Fibroblast of skin of left biceps (primary cell): ENCODE measurements around the gene LIPJ.

Source experiments
- DNase-seq, 2 experiments: peaks; one replicate each; pipeline ENCODE4 v3.0.0-alpha.2; 2013; ENCODE audit warnings: low read depth in 2 of 2

Gene LIPJ

GRCh38 chr10:88598055-88598454 lies 11.5 kb downstream of the LIPJ start:
- no peak for DNase-seq

- no peak for DNase-seq
These were observed 21.6 kb downstream of the LIPJ start for GRCh38 chr10:88608052-88608732.

GRCh38 chr10:88608780-88609179 lies 22.2 kb downstream of the LIPJ start:
- no peak for DNase-seq

- no peak for DNase-seq
These were observed 29.9 kb downstream of the LIPJ start for GRCh38 chr10:88616250-88616977.

- no peak for DNase-seq
These were observed 31.3 kb downstream of the LIPJ start for GRCh38 chr10:88617772-88618300.

- no peak for DNase-seq
These were observed 31.9 kb downstream of the LIPJ start for GRCh38 chr10:88618496-88618895.

GRCh38 chr10:88620441-88620840 lies 33.9 kb downstream of the LIPJ start:
- DNase-seq, result no peak

GRCh38 chr10:88623835-88624234 lies 37.3 kb downstream of the LIPJ start:
- no peak for DNase-seq

GRCh38 chr10:88624840-88625239 lies 38.3 kb downstream of the LIPJ start:
- DNase-seq, result no peak

GRCh38 chr10:88640186-88640585 lies 53.6 kb downstream of the LIPJ start:
- no peak for DNase-seq

- no peak for DNase-seq
These were observed 55.6 kb downstream of the LIPJ start for GRCh38 chr10:88642209-88642608.

GRCh38 chr10:88642963-88643362 lies 56.4 kb downstream of the LIPJ start:
- DNase-seq, result no peak

- DNase-seq, result no peak
These were observed 60.6 kb downstream of the LIPJ start for GRCh38 chr10:88647061-88647615.

- peak; percentile 91 to 92 for DNase-seq
These were observed 64.6 kb downstream of the LIPJ start for GRCh38 chr10:88651101-88651551.

- no peak for DNase-seq
These were observed 66.1 kb downstream of the LIPJ start for GRCh38 chr10:88652616-88653015.
